ENCODE results near the gene ADCK1. TPM values are rescaled to one million over a fixed set of nuclear protein-coding genes. Genes with fewer than 3 reads are reported as not detected.

ADCK1 gene
- total RNA-seq, 4 donors from 2014 or later: 3.8 to 11.1 (median 6.8) TPM

GRCh38 chr14:77868552-77869285, 68.8 kb downstream of the ADCK1 start:
- Histone ChIP-seq H3K27me3 (no peaks in the 10 kb centered on the region), H3K4me3 (no peak overlapping the region), H3K27ac (no peak overlapping the region), H3K9me3 (no peaks in the 10 kb centered on the region), H3K36me3 (peaks cover 0 to 30% of the 10 kb centered on the region in 2 donors), H3K4me1 (no peaks in the 10 kb centered on the region)
- TF ChIP-seq POLR2A (IDR thresholded peaks at IDR 0.05) (no peak), POLR2AphosphoS5 (IDR thresholded peaks at IDR 0.05) (no peak), EP300 (IDR thresholded peaks at IDR 0.05) (no peak), CTCF (IDR thresholded peaks at IDR 0.05) (no peak)
- ATAC-seq: no peak
- WGBS, 2 donors (ENCODE audit: low coverage in 1 of 2): 84 to 94% methylated on average over 4 to 7 of the region's 13 CpGs

DNA sequence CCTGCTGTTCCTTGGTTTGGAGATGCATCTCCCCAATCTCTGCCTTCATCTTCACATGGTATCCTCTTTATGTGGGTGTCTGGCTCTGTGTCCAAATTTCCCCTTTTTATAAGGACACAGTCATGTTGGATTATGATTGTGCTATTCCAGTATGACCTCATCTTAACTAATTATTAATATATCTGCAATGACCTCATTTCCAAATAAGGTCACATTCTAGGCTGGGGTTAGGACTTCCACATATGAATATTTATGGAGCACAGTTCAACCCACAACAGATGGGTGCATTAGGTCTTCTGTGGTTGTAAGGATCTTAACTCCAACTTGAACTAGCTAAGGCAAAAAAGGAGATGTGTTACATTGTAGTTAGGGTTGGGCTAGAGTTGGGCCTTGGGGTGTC, 69.4 kb downstream of the ADCK1 start:
- Histone ChIP-seq H3K9me3 (no peaks in the 10 kb centered on the region), H3K4me3 (no peak overlapping the region), H3K27ac (no peak overlapping the region), H3K27me3 (no peaks in the 10 kb centered on the region), H3K4me1 (no peaks in the 10 kb centered on the region), H3K36me3 (peaks cover 0 to 30% of the 10 kb centered on the region in 2 donors)
- TF ChIP-seq CTCF (IDR thresholded peaks at IDR 0.05): no peak
- ATAC-seq: no peak

- TF ChIP-seq CTCF (IDR thresholded peaks at IDR 0.05) (no peak), POLR2A (IDR thresholded peaks at IDR 0.05) (no peak), EP300 (IDR thresholded peaks at IDR 0.05) (no peak), POLR2AphosphoS5 (IDR thresholded peaks at IDR 0.05) (no peak)
- Histone ChIP-seq H3K27ac (no peak overlapping the region), H3K4me1 (no peaks in the 10 kb centered on the region), H3K4me3 (no peak overlapping the region), H3K27me3 (no peaks in the 10 kb centered on the region), H3K36me3 (peaks cover 0 to 26% of the 10 kb centered on the region in 2 donors), H3K9me3 (no peaks in the 10 kb centered on the region)
- WGBS, 2 donors (ENCODE audit: low coverage in 1 of 2): 86 to 100% methylated on average over 1 of the region's 4 CpGs
- ATAC-seq: no peak
Measured at GRCh38 chr14:77870646-77871045, 70.7 kb downstream of the ADCK1 start.

DNA sequence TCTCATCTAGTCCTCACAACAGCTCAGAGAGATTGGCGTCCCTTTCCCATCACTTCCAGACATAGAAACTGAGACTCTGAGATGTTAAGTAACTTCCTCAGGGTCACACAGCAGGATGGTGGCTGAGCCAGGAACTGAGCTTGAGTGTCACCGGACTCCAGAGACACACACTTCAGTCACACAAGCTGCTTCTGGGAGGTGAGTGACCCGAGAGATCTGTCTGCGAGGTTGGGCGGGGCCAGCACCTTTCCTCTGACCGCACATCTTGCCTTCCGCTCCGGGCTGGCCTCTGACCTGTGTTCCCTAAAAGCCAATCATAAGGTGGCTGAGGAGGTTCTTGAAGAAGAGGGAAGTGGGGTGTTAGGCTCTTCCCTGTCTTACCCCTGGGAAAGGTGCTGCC, 72.2 kb downstream of the ADCK1 start:
- ATAC-seq: no peak
- H3K36me3 ChIP-seq: peaks cover 0 to 20% of the 10 kb centered on the region in 2 donors
- H3K4me3 ChIP-seq: no peak overlapping the region
- WGBS, 2 donors (ENCODE audit: low coverage in 1 of 2): no CpG with 5 or more reads among the region's 8 CpGs
- no peaks in the 10 kb centered on the region for H3K4me1 ChIP-seq
- TF ChIP-seq EP300 (IDR thresholded peaks at IDR 0.05): no peak
- no peak for TF ChIP-seq POLR2A (IDR thresholded peaks at IDR 0.05)
- TF ChIP-seq CTCF (IDR thresholded peaks at IDR 0.05): no peak
- TF ChIP-seq POLR2AphosphoS5 (IDR thresholded peaks at IDR 0.05): no peak
- H3K9me3 ChIP-seq: no peaks in the 10 kb centered on the region
- no peaks in the 10 kb centered on the region for H3K27me3 ChIP-seq
- H3K27ac ChIP-seq: no peak overlapping the region

- no peaks in the 10 kb centered on the region for H3K4me1 ChIP-seq
- H3K36me3 ChIP-seq: peaks cover 0 to 20% of the 10 kb centered on the region in 2 donors
- H3K4me3 ChIP-seq: no peak overlapping the region
- no peaks in the 10 kb centered on the region for H3K27me3 ChIP-seq
- no peaks in the 10 kb centered on the region for H3K9me3 ChIP-seq
- TF ChIP-seq EP300 (IDR thresholded peaks at IDR 0.05) (no peak), POLR2A (IDR thresholded peaks at IDR 0.05) (no peak), CTCF (IDR thresholded peaks at IDR 0.05) (no peak), POLR2AphosphoS5 (IDR thresholded peaks at IDR 0.05) (no peak)
- H3K27ac ChIP-seq: no peak overlapping the region
- no peak for ATAC-seq
- WGBS, 2 donors (ENCODE audit: low coverage in 1 of 2): 83 to 90% methylated on average over 4 of the region's 4 CpGs
Measured at GRCh38 chr14:77872983-77873382, 73.1 kb downstream of the ADCK1 start.
